ENCODE measurements around the gene MAEL. TPM values are rescaled to one million over a fixed set of nuclear protein-coding genes. Genes with fewer than 3 reads are reported as not detected.

MAEL gene
- total and polyA plus RNA-seq, 11 donors, result 0.62 to 6.8 (median 3.1) TPM

GRCh38 chr1:166948856-166949350 is 40.2 kb upstream of the MAEL start:
- Histone ChIP-seq H3K36me3 (no peaks in the 10 kb centered on the region), H3K4me1 (peaks cover 0 to 16% (median 4%) of the 10 kb centered on the region in 12 donors), H3K27me3 (peaks cover 0 to 19% (median 0%) of the 10 kb centered on the region in 9 donors), H3K9me3 (no peaks in the 10 kb centered on the region), H3K4me3 (no peak overlapping the region), H3K27ac (no peak overlapping the region)
- no peak for TF ChIP-seq POLR2A (IDR thresholded peaks at IDR 0.05)
- TF ChIP-seq CTCF (IDR thresholded peaks at IDR 0.05), result no peak
- WGBS, 4 donors, result 80 to 88% (median 85%) methylated on average over 2 of the region's 2 CpGs
- ATAC-seq, result no peak
- intact Hi-C loops (cut with DNase I), result no loop called here
- DNase-seq, result no peak

GRCh38 chr1:166950156-166950555 is 38.9 kb upstream of the MAEL start:
- no peak for TF ChIP-seq POLR2A (IDR thresholded peaks at IDR 0.05)
- TF ChIP-seq CTCF (IDR thresholded peaks at IDR 0.05), result no peak
- Histone ChIP-seq H3K4me3 (no peak overlapping the region), H3K27ac (no peak overlapping the region), H3K27me3 (peaks cover 0 to 19% (median 0%) of the 10 kb centered on the region in 9 donors), H3K4me1 (peaks cover 0 to 16% (median 4%) of the 10 kb centered on the region in 12 donors), H3K9me3 (no peaks in the 10 kb centered on the region), H3K36me3 (no peaks in the 10 kb centered on the region)
- intact Hi-C loops (cut with DNase I), result no loop called here
- DNase-seq (no peak), ATAC-seq (no peak)
- WGBS, 4 donors, result 74 to 82% (median 78%) methylated on average over 2 of the region's 2 CpGs

GRCh38 chr1:166951050-166951449 is 38.0 kb upstream of the MAEL start:
- H3K4me1 ChIP-seq, result peaks cover 0 to 16% (median 4%) of the 10 kb centered on the region in 12 donors
- DNase-seq (no peak), ATAC-seq (no peak)
- H3K4me3 ChIP-seq, result no peak overlapping the region
- 86 to 95% (median 89%) methylated on average over 2 of the region's 2 CpGs for WGBS, 4 donors
- no peaks in the 10 kb centered on the region for H3K9me3 ChIP-seq
- H3K27ac ChIP-seq, result peak overlapping the region in 4 of 12 donors; percentile 67 to 76 (median 71)
- peaks cover 0 to 19% (median 0%) of the 10 kb centered on the region in 9 donors for H3K27me3 ChIP-seq
- H3K36me3 ChIP-seq, result no peaks in the 10 kb centered on the region
- no peak for TF ChIP-seq POLR2A (IDR thresholded peaks at IDR 0.05)
- intact Hi-C loops (cut with DNase I), result no loop called here

- peak in 4 of 5 donors; percentile 39 to 54 (median 49) for DNase-seq
- no peaks in the 10 kb centered on the region for H3K36me3 ChIP-seq
- no peaks in the 10 kb centered on the region for H3K9me3 ChIP-seq
- peaks cover 0 to 16% (median 3%) of the 10 kb centered on the region in 12 donors for H3K4me1 ChIP-seq
- H3K4me3 ChIP-seq, result no peak overlapping the region
- peak; percentile 63 to 87 (median 82) for ATAC-seq
- TF ChIP-seq CTCF (IDR thresholded peaks at IDR 0.05), result no peak
- no peak for TF ChIP-seq POLR2A (IDR thresholded peaks at IDR 0.05)
- intact Hi-C loops (cut with DNase I), result no loop called here
- peak overlapping the region in 11 of 12 donors; percentile 1 to 76 (median 65) for H3K27ac ChIP-seq
- WGBS, 4 donors, result 39 to 49% (median 44%) methylated on average over 4 of the region's 4 CpGs
- H3K27me3 ChIP-seq, result peaks cover 0 to 12% (median 0%) of the 10 kb centered on the region in 9 donors
These were observed 36.9 kb upstream of the MAEL start for GRCh38 chr1:166952002-166952746.
